ENCODE data around the gene CABLES1. TPM values are rescaled to one million over a fixed set of nuclear protein-coding genes. Genes with fewer than 3 reads are reported as not detected.

CABLES1 gene
- total RNA-seq, 1 experiment from 2014 or later, result 66.4 TPM

GRCh38 chr18:23234619-23235018 lies 99.3 kb downstream of the CABLES1 start:
- no peak for TF ChIP-seq TCF7L2 (IDR thresholded peaks at IDR 0.05; ENCODE audit: low read depth, low read length)
- no peak for TF ChIP-seq CTCF (IDR thresholded peaks at IDR 0.05)
- TF ChIP-seq, protein P1, sequence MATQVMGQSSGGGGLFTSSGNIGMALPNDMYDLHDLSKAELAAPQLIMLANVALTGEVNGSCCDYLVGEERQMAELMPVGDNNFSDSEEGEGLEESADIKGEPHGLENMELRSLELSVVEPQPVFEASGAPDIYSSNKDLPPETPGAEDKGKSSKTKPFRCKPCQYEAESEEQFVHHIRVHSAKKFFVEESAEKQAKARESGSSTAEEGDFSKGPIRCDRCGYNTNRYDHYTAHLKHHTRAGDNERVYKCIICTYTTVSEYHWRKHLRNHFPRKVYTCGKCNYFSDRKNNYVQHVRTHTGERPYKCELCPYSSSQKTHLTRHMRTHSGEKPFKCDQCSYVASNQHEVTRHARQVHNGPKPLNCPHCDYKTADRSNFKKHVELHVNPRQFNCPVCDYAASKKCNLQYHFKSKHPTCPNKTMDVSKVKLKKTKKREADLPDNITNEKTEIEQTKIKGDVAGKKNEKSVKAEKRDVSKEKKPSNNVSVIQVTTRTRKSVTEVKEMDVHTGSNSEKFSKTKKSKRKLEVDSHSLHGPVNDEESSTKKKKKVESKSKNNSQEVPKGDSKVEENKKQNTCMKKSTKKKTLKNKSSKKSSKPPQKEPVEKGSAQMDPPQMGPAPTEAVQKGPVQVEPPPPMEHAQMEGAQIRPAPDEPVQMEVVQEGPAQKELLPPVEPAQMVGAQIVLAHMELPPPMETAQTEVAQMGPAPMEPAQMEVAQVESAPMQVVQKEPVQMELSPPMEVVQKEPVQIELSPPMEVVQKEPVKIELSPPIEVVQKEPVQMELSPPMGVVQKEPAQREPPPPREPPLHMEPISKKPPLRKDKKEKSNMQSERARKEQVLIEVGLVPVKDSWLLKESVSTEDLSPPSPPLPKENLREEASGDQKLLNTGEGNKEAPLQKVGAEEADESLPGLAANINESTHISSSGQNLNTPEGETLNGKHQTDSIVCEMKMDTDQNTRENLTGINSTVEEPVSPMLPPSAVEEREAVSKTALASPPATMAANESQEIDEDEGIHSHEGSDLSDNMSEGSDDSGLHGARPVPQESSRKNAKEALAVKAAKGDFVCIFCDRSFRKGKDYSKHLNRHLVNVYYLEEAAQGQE (IDR thresholded peaks at IDR 0.05; ENCODE audit: insufficient read depth in 1 of 2, low read depth in 2 of 2, low read length in 1 of 2), result no peak
- no peak for TF ChIP-seq SIN3A (IDR thresholded peaks at IDR 0.05; ENCODE audit: borderline replicate concordance, insufficient read depth, low read depth, low read length)
- TF ChIP-seq POLR2AphosphoS5 (IDR thresholded peaks at IDR 0.05; ENCODE audit: low read depth, low read length), result no peak
- Histone ChIP-seq H3K9me3 (ENCODE audit: control insufficient read depth, insufficient read depth, low read depth, low read length) (no peaks in the 10 kb centered on the region), H3K4me1 (ENCODE audit: control insufficient read depth, insufficient read depth, low read length) (no peaks in the 10 kb centered on the region; the same call in 1 of the 2 replicates), H3K27me3 (ENCODE audit: control insufficient read depth, insufficient read depth, low read length) (no peaks in the 10 kb centered on the region), H3K27ac (ENCODE audit: low read length) (no peak overlapping the region), H3K4me3 (ENCODE audit: low read depth in 2 of 2, low read length in 2 of 2) (no peak overlapping the region), H3K36me3 (ENCODE audit: control insufficient read depth, insufficient read depth, low read length) (no peaks in the 10 kb centered on the region; the same call in 1 of the 2 replicates)
- DNase-seq (ENCODE audit: low read depth, low spot score) (no peak), ATAC-seq (no peak)
- intact Hi-C loops (cut with micrococcal nuclease; ENCODE audit: unreplicated experiment), result no loop called here
- BruUV-seq (replicated peaks), result no TSS peak
- POLR2A ChIA-PET, result no interaction called here
- CTCF ChIA-PET, result no interaction called here
- in situ Hi-C loops (cut with HindIII; ENCODE audit: low pct_unique_long_range_greater_than_20kb, low sequenced_read_pairs), result no loop called here

DNA sequence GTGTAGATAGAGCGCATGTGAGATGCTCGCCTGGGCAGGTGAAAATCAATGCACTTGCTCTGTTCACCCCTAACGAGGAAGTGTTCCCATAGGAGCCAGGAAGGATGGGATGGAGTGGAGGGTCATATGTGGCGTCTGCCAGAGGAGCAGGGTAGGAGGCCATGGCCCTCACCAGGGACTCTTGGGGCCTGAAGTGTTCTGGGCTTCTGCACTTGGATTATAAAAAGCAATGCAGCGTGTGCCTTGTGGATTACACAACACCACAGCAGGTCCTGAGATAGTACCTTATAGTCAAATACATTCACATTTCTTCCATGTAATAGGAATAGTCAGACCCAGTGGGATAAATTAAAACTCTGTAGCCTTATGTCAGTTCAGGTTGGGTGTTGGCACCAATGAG lies 100.1 kb downstream of the CABLES1 start:
- CTCF ChIA-PET, result no interaction called here
- no peak for DNase-seq (ENCODE audit: low read depth, low spot score)
- Histone ChIP-seq H3K27me3 (ENCODE audit: control insufficient read depth, insufficient read depth, low read length) (no peaks in the 10 kb centered on the region), H3K36me3 (ENCODE audit: control insufficient read depth, insufficient read depth, low read length) (no peaks in the 10 kb centered on the region; the same call in 1 of the 2 replicates), H3K4me3 (ENCODE audit: low read depth in 2 of 2, low read length in 2 of 2) (no peak overlapping the region), H3K27ac (ENCODE audit: low read length) (no peak overlapping the region), H3K4me1 (ENCODE audit: control insufficient read depth, insufficient read depth, low read length) (no peaks in the 10 kb centered on the region; the same call in 1 of the 2 replicates), H3K9me3 (ENCODE audit: control insufficient read depth, insufficient read depth, low read depth, low read length) (no peaks in the 10 kb centered on the region)
- no peak for ATAC-seq
- TF ChIP-seq, protein P1 (IDR thresholded peaks at IDR 0.05; ENCODE audit: insufficient read depth in 1 of 2, low read depth in 2 of 2, low read length in 1 of 2), result no peak
- no peak for TF ChIP-seq POLR2AphosphoS5 (IDR thresholded peaks at IDR 0.05; ENCODE audit: low read depth, low read length)
- no peak for TF ChIP-seq TCF7L2 (IDR thresholded peaks at IDR 0.05; ENCODE audit: low read depth, low read length)
- no peak for TF ChIP-seq CTCF (IDR thresholded peaks at IDR 0.05)
- TF ChIP-seq SIN3A (IDR thresholded peaks at IDR 0.05; ENCODE audit: borderline replicate concordance, insufficient read depth, low read depth, low read length), result no peak
- in situ Hi-C loops (cut with HindIII; ENCODE audit: low pct_unique_long_range_greater_than_20kb, low sequenced_read_pairs) (no loop called here), intact Hi-C loops (cut with micrococcal nuclease; ENCODE audit: unreplicated experiment) (no loop called here)
- POLR2A ChIA-PET, result no interaction called here
- BruUV-seq (replicated peaks), result no TSS peak

Measured in Panc1 (cell line).